HAP-1 (cell line): ENCODE measurements around the gene PPM1E.
"Not testable (repeated sequence)": the region's sequence is repeated elsewhere in the genome, so short reads cannot be mapped to it uniquely, and the experiment has no call there.

Source experiments
- DNase-seq, 2 experiments: peaks; one replicate each; pipeline ENCODE4 v3.0.0-alpha.2; 2016 to 2020; ENCODE audit warnings: low spot score in 2 of 2
- H3K27me3 ChIP-seq: fragments of 250-450 bp; sonication (Bioruptor Pico); 2 replicates; pipeline ENCODE4 v1.5.1; 2020; ENCODE audit warnings: low read depth, mild to moderate bottlenecking, moderate library complexity
- H3K36me3 ChIP-seq: fragments of 250-450 bp; sonication (Bioruptor Pico); replicated peaks from 2 replicates; pipeline ENCODE4 v1.5.1; 2020; ENCODE audit warnings: mild to moderate bottlenecking
- H3K4me1 ChIP-seq: fragments of 250-450 bp; sonication (Bioruptor Pico); 2 replicates; pipeline ENCODE4 v1.5.1; 2020; ENCODE audit warnings: mild to moderate bottlenecking
- H3K4me3 ChIP-seq: fragments of 250-450 bp; sonication (Bioruptor Pico); 2 replicates; pipeline ENCODE4 v1.5.1; 2020; ENCODE audit warnings: mild to moderate bottlenecking, moderate library complexity
- H3K9me3 ChIP-seq: fragments of 250-450 bp; sonication (Bioruptor Pico); 2 replicates; pipeline ENCODE4 v1.5.1; 2020; ENCODE audit warnings: mild to moderate bottlenecking, moderate library complexity
- in situ Hi-C: fragments of 300-500 bp; cut with MboI; formaldehyde crosslinking; loops from 3 replicates; pipeline ENCODE4 v1.14.3; 2020; ENCODE audit warnings: low sequenced_read_pairs, inconsistent platforms, mixed read lengths

The PPM1E gene

DNA sequence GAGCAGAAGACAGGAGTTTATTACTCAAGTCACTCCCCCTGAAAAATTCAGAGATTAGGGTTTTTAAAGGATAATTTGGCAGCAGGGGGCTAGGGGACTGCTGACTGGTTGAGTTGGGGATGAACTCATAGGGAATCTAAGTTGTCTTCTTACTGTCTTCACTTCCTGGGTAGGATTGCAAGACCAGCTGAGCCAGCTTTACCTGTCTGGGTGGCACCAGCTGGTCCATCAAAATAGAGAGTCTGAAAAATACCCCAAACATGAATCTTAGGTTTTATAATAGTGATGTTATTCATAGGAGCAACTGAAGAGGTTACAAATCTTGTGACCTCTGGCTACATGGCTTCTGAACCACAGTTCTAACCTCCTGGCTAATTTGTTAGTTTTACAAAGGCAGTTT lies 157.9 kb downstream of the PPM1E start:
- peaks cover 15% of the 10 kb centered on the region for H3K9me3 ChIP-seq
- H3K4me3 ChIP-seq: no peak overlapping the region
- no peak for DNase-seq
- H3K4me1 ChIP-seq: peaks cover 28% of the 10 kb centered on the region
- in situ Hi-C loops: no loop called here
- no peaks in the 10 kb centered on the region for H3K27me3 ChIP-seq
- no peaks in the 10 kb centered on the region for H3K36me3 ChIP-seq

DNA sequence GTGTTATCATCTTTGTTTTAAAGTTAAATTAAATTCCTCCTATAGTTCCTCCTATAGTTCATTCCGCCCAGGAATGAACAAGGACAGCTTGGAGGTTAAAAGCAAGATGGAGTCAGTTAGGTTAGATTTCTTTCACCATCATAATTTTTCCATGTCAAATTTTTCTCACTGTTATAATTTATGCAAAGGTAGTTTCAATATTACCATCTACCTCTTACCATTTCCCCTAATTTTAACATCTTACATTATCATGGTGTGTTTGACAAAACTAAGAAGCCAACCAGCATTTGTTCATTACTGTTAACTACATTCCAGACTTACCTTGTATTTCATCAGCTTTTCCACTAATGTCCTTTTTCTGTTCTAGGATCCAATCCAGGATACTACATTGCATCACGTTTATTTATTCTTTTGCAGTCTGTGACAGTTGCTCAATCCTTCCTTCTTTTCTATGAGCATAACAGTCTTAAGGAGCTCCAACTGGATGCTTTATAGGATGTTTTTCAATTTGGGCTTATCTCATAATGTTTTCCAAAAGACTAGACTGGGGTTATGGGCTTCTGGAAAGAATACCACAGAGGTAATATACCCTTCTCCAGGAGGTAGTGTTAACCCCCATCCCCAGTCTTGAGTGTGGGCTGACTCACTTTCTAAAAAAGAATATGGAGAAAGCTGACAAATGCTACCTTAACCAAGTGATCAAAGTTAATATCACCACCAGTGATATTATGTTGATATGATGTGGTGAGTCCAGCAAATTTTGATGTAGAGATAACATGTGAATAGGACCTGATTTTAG lies 158.5 kb downstream of the PPM1E start:
- no peaks in the 10 kb centered on the region for H3K27me3 ChIP-seq
- no peaks in the 10 kb centered on the region for H3K36me3 ChIP-seq
- no peak for DNase-seq
- H3K4me3 ChIP-seq: no peak overlapping the region
- H3K4me1 ChIP-seq: peaks cover 28% of the 10 kb centered on the region
- in situ Hi-C loops: no loop called here
- H3K9me3 ChIP-seq: peaks cover 15% of the 10 kb centered on the region

DNA sequence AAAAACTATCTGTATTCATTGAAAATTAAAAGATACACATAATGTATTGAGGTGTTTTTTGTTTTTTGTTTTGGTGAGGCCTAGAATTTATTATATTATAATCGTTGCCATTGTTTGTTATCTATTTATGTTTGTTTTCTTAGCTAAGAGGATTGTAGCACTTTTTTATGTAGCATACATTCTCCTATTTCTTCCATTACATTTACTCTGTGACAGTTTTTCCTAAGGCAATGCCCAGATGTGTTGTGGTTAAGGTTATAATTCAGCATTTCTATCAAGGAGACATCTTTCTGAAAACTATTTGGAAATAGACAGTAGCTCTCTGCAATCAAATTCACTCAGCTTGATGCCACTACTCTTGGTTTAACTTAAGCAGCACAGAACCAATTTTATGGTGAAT lies 161.6 kb downstream of the PPM1E start:
- H3K9me3 ChIP-seq: peaks cover 1% of the 10 kb centered on the region; the same call in 1 of the 2 replicates
- in situ Hi-C loops: no loop called here
- no peak for DNase-seq
- no peak overlapping the region for H3K4me3 ChIP-seq
- H3K36me3 ChIP-seq: no peaks in the 10 kb centered on the region
- no peaks in the 10 kb centered on the region for H3K27me3 ChIP-seq
- peaks cover 48% of the 10 kb centered on the region for H3K4me1 ChIP-seq

DNA sequence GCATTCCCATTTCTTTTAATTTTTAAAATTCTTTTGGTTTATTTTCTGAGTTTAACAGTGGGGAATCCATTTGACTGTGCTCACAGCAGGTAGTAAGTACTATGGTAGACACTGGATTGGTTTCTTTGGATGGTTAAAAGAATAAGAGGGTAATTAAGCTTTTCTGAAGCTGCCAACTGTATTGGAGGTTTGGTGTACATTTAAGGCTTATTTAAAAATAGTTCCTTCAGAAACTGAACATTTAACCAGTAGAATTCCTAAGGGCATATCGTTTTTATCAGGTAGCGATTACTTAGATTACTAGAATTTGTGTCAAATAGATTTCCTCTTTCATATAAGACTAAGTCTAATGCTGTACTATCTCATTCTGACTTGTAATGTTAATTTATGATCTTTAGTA lies 162.4 kb downstream of the PPM1E start:
- Histone ChIP-seq H3K4me1 (peaks cover 48% of the 10 kb centered on the region), H3K36me3 (no peaks in the 10 kb centered on the region), H3K4me3 (no peak overlapping the region), H3K27me3 (no peaks in the 10 kb centered on the region), H3K9me3 (no peaks in the 10 kb centered on the region)
- DNase-seq: peak in 1 of 2 experiments; percentile 53
- in situ Hi-C loops: no loop called here

DNA sequence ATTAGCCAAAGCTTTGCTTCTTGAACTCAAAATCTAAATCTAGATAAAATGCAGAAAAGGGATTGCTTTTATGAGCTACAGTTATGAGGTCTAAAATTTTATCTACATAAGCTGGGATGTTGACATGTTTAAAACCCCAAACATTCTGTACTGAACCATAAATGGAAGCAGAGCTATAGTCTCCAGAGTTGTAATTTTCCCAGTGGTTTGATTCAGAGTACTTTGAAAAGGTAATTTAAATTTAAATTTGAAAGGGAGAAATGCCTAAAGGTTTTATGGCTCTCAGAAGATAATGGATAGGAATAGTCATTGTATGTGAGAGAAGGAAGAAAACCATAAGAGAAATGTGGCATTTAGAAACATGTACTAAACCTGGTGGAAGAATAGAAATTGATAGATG lies 163.2 kb downstream of the PPM1E start:
- Histone ChIP-seq H3K9me3 (no peaks in the 10 kb centered on the region), H3K4me1 (peaks cover 48% of the 10 kb centered on the region), H3K27me3 (no peaks in the 10 kb centered on the region), H3K4me3 (no peak overlapping the region), H3K36me3 (no peaks in the 10 kb centered on the region)
- in situ Hi-C loops: no loop called here
- DNase-seq: peak in 1 of 2 experiments; percentile 99

DNA sequence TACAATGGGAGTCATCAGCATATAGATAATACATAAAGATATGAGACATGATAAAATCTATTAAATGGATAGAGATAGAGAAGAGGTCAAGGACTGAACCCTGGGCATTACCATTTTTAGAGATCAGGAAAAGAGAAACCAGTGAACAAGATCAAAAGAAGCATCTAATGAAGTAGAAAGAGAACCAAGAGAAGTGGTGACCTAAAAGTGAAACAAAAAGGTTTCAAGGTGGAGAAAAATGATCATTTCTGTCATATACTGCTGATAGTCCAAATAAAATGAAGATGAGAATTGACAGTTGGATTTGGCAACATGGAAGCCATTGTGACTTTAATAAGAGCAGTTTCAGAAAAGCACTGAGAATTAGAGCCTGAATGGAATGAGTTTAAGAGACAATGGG lies 165.1 kb downstream of the PPM1E start:
- in situ Hi-C loops: no loop called here
- no peaks in the 10 kb centered on the region for H3K9me3 ChIP-seq
- no peak for DNase-seq

DNA sequence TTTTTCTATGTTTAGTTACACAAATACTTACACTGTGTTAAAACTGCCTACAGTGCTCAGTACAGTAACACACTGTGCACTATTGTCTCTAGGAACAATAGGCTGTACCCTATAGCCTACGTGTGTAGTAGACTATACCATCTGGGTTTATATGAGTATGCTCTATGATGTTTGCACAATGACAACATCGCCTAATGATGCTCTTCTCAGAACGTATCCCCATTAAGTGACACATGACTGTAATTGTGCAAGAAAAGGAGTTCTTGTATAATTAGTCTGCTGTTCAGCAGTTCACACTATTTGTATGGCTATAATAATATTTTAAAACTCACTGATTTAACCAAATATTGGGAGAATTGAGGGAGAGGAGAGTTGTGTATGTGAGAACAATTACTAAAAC lies 177.3 kb downstream of the PPM1E start:
- no peak overlapping the region for H3K4me3 ChIP-seq
- no peaks in the 10 kb centered on the region for H3K27me3 ChIP-seq
- H3K9me3 ChIP-seq: no peaks in the 10 kb centered on the region
- DNase-seq: no peak
- H3K4me1 ChIP-seq: no peaks in the 10 kb centered on the region
- in situ Hi-C loops: no loop called here
- H3K36me3 ChIP-seq: no peaks in the 10 kb centered on the region

More for the DNA sequence above, 165.1 kb downstream of the PPM1E start:
- Histone ChIP-seq H3K4me1 (peaks cover 39% of the 10 kb centered on the region), H3K27me3 (no peaks in the 10 kb centered on the region), H3K36me3 (no peaks in the 10 kb centered on the region), H3K4me3 (no peak overlapping the region)

DNA sequence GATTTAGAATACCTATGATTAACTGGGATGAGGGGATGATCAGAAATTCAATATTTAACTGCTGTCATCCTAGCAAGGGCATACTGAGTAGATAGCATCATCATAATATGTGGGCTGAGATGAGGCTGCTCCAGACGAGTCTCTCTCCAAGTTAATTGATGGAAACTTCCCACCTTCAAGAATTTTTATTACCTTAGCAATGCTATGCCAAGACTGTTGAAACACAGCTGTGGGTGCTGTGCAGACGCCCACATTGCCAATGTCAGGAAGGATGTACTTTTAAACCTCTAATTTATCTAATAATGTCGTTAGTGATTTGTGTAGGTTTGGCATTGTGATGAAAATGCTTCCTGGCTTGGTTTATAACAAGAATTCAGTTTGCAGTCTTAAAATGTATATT lies 180.6 kb downstream of the PPM1E start:
- H3K4me3 ChIP-seq: no peak overlapping the region
- H3K36me3 ChIP-seq: no peaks in the 10 kb centered on the region
- no peaks in the 10 kb centered on the region for H3K27me3 ChIP-seq
- DNase-seq: no peak
- no peaks in the 10 kb centered on the region for H3K4me1 ChIP-seq
- H3K9me3 ChIP-seq: no peaks in the 10 kb centered on the region
- in situ Hi-C loops: no loop called here

DNA sequence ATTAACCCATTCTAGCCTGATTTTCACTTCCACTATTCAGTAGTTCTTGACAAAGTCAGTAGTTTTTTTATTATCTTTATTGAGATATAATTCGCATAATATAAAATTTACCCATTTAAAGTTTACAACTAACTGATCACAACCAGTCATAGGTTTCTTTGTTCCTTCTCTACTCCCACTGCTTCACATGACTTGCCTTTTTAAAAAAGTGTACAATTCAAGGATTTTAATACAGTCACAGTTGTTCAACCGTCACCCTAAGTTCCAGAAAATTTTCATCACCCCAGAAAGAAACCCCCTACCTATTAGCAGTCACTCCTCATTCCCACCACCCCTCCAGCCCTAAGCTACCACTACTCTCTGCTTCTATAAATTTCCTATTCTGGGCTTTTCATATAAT lies 188.5 kb downstream of the PPM1E start:
- no peaks in the 10 kb centered on the region for H3K27me3 ChIP-seq
- H3K9me3 ChIP-seq: no peaks in the 10 kb centered on the region; the same call in 1 of the 2 replicates
- no peak overlapping the region for H3K4me3 ChIP-seq
- no peaks in the 10 kb centered on the region for H3K36me3 ChIP-seq
- DNase-seq: no peak
- in situ Hi-C loops: no loop called here
- no peaks in the 10 kb centered on the region for H3K4me1 ChIP-seq

DNA sequence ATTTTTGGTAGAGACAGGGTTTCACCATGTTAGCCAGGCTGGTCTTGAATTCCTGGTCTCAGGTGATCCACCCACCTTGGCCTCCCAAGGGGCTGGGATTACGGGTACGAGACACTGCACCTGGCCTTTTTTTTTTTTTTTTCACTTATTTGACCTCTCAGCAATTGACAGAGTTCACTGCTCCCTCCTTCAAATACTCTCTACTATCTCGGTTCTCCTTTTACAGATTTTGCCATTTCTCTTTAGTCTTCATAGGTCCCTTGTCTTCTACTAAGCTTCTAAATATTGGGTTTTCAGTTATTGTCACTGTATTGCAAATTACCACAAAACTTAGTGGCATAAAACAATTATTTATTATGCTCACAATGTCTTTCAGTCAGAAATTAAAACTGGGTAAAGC lies 191.8 kb downstream of the PPM1E start:
- Histone ChIP-seq H3K4me3 (no peak overlapping the region), H3K9me3 (peaks cover 4% of the 10 kb centered on the region), H3K27me3 (no peaks in the 10 kb centered on the region), H3K36me3 (no peaks in the 10 kb centered on the region), H3K4me1 (no peaks in the 10 kb centered on the region)
- in situ Hi-C loops: no loop called here
- no peak for DNase-seq

DNA sequence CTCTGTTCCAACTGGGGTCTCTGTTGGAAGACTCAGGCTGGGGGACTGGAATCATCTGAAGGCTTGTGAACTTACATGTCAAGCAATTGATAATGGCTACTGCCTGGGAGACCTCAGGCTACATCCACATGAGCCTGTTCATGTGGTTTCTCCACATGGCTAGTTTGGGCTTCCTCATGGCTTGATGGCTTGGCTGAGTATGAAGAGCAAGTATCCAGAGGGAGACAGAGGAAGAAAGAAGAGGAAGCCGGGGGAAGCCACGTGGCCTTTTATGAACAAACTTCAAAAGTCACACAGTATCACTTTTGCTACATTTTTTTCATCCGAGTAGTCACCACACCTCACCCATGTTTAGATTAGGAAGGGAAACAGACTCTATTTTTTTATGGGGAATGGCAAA lies 192.2 kb downstream of the PPM1E start:
- Histone ChIP-seq H3K27me3 (no peaks in the 10 kb centered on the region), H3K4me1 (no peaks in the 10 kb centered on the region), H3K36me3 (no peaks in the 10 kb centered on the region), H3K4me3 (no peak overlapping the region), H3K9me3 (peaks cover 4% of the 10 kb centered on the region)
- in situ Hi-C loops: no loop called here
- no peak for DNase-seq

DNA sequence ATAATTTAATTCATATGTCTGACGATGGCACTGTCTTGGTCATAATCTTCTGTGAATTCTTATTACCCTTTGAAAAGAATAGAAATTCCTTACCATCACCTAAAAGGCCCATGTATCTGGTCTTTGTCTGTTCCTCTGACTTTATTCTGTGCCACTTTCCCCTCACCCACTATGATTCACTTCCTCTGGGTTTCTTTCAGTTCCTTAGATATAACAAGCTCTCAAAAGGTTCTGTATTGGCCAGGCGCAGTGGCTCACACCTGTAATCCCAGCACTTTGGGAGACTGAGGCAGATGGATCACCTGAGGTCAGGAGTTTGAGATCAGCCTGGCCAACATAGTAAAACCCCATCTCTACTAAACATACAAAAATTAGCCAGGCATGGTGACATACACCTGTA lies 198.7 kb downstream of the PPM1E start:
- H3K9me3 ChIP-seq, H3K36me3 ChIP-seq, DNase-seq, H3K4me3 ChIP-seq, in situ Hi-C loops, H3K27me3 ChIP-seq: not testable (repeated sequence)
- peaks cover 18% of the 10 kb centered on the region for H3K4me1 ChIP-seq

DNA sequence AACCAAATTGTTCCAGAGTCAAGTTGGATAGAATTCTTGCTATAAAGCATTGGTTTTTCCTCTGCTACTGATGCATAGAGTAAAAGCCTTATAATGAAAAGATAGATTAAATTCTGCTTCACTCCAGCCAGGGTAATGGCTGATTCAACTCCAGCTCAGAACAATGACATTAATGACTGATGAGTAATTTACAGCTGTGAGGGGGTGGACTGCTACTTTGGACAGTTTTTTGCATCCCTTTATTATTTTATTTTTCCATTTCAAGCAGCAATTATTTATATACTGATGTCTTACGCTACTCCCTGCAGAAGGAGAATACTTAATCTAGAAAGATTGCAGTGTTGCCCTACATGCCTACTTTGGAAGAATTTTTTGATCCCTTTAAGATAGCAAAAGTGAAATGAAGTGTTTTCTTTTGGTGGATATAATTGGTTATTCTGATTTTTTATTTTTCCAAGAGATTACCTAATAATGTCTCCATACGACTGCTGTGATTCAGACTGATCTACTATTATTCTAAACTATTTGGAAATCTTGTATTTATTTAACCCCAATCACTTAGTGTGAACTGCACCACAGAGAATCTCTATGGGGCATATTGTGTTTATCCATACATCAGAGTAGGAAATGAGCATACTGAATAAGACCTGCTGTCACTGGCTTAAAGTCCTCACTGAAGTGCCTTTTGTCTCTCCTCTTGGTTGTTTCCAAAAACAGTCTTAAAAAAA lies 201.5 kb downstream of the PPM1E start:
- in situ Hi-C loops: no loop called here
- DNase-seq: peak in 1 of 2 experiments; percentile 17
- peaks cover 18% of the 10 kb centered on the region for H3K4me1 ChIP-seq
- no peaks in the 10 kb centered on the region for H3K36me3 ChIP-seq
- no peaks in the 10 kb centered on the region; the same call in 1 of the 2 replicates for H3K9me3 ChIP-seq
- no peaks in the 10 kb centered on the region for H3K27me3 ChIP-seq
- no peak overlapping the region for H3K4me3 ChIP-seq

DNA sequence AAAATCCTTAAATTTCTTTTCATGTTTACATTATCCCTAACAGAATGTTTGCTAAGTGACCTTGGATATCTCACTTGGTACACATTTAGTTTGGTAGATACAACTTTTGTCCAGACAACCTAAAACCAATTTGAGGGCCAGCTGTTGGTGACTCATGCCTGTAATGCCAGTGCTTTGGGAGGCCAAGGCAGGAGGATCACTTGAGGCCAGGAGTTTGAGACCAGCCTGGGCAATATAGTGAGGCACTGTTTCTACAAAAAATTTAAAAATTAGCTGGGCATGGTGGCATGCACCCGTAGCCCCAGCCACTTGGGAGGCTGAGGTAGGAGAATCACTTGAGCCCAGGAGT lies 202.0 kb downstream of the PPM1E start:
- H3K27me3 ChIP-seq, DNase-seq, H3K36me3 ChIP-seq, in situ Hi-C loops, H3K9me3 ChIP-seq, H3K4me3 ChIP-seq: not testable (repeated sequence)
- H3K4me1 ChIP-seq: peaks cover 18% of the 10 kb centered on the region
